WI38 (cell line): ENCODE measurements around the gene TP63.

Experiments
- H3K4me3 ChIP-seq: 2 replicates; pipeline ENCODE4 v1.5.1; 2011; ENCODE audit warnings: low read depth, mild to moderate bottlenecking, control low read depth, low read length
- TF ChIP-seq, protein P1 (sequence below): IDR thresholded peaks from 2 replicates; pipeline ENCODE4 v1.5.1; 2012; ENCODE audit warnings: low read depth, mild to moderate bottlenecking, control low read depth, low read length

TP63 gene

DNA sequence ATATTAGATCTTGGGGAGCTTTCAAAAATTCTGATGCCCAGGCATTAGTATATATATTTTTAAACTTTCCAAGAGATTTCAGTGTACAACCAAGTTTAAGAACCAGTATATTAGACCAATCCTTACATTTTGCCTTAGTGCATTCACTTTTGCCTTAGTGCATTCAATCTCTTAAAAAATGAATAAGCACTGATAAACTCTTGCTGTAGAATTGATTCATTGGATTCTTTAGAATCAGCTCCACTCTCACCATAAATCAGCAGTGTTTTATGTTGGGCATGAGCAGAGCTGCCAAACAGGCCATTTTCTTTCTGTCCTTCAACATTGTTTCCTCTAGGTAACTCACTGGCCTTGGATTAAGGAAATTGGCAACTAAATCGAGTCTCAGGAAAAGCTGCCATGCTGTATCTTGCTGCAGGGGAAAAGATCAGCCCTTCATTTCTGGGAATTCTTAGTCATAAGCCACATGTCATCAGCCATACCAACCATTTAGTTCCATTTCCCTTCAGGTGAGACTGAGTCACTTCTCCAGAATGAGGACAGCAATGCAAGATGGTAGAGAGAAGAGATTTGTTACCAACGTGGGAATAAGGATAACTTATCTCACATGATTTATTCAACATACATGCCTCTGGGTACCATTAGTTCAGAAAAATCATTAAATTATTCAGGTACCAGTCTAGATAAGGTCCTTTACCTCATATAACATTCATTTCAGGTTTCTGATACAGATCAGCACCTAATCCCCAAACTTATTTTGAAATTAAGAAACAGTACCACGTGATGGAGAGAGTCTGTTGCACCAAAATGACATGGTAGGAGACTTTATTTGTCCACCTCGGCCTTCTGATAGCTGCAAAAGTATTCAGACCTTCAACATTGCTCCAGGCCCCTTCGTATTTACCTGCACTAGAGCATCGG, 297.0 kb downstream of the TP63 start:
- no peak overlapping the region for H3K4me3 ChIP-seq
- TF ChIP-seq, protein P1, sequence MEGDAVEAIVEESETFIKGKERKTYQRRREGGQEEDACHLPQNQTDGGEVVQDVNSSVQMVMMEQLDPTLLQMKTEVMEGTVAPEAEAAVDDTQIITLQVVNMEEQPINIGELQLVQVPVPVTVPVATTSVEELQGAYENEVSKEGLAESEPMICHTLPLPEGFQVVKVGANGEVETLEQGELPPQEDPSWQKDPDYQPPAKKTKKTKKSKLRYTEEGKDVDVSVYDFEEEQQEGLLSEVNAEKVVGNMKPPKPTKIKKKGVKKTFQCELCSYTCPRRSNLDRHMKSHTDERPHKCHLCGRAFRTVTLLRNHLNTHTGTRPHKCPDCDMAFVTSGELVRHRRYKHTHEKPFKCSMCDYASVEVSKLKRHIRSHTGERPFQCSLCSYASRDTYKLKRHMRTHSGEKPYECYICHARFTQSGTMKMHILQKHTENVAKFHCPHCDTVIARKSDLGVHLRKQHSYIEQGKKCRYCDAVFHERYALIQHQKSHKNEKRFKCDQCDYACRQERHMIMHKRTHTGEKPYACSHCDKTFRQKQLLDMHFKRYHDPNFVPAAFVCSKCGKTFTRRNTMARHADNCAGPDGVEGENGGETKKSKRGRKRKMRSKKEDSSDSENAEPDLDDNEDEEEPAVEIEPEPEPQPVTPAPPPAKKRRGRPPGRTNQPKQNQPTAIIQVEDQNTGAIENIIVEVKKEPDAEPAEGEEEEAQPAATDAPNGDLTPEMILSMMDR = no peak

DNA sequence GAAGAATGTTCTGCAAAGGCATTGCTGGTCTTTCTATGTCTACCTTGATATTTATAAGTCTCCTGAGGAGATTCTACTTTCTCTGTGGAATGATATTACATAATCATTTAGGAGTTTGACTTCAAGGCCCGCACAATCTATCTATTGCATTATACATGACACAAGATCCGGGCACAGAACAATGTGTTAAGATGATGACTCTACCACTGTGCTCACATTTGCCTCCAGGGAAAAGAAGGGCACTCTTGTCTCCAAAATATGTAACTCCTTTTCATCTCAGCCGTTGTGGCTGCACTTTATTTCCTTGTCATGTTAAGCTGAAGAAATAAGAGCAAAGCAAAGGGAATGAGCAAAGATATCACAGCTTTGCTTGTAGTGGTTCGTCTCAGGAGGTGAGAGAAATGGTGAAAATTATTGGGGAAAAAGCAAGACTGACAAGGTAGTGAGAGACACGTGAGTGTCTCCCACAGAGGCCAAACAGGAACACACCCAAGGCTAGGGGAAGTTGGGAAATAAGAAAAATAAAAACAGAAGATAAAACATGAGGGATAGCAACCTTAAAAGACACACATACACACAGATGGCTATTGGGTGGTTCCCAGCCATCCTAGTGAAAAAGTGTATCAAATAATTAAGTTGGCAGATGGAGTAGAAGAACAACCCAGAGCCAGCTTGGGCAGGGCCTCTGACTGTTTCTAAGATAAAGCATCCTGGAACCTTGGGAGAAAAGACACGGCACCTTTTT, 305.2 kb downstream of the TP63 start:
- TF ChIP-seq, protein P1 = no peak
- no peak overlapping the region for H3K4me3 ChIP-seq

DNA sequence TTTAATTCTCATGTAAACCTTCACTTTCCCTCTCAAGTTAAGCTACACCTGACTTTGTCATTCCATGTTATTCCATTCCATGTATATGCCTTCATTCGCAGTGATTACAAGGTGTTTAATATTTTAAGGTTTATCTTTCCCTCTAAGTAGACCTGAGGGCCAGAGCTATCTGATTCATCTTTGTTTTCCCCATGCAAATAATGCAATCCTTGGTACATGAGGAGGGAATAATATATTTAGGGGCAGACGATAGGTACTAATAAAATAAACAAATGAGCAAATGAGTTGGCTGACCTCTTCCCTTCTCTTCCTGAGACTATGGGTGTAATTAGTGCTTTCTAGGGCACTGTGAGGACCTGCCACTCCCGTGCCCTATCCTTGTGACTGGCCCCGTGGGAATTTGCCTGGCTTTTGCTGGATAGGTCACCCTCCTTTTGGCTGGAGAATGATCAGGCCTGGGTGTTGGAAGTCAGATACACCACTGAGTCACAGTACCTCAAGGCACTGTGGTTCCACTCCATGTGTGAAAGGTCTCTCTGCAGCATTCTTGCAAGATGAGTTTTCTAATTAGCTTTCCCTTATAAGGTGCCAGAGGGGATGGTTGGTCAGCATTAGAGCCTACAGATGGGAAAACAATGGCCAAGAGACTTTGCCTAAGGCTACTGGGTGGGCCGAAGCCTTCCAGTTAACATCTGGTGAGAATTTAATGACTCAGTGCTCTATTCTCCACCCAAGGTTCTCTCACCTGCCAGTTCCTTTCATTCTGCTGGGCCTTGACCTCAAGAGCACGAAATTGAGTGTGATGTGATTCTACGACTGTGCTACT, 306.3 kb downstream of the TP63 start:
- TF ChIP-seq, protein P1 = no peak
- no peak overlapping the region for H3K4me3 ChIP-seq

DNA sequence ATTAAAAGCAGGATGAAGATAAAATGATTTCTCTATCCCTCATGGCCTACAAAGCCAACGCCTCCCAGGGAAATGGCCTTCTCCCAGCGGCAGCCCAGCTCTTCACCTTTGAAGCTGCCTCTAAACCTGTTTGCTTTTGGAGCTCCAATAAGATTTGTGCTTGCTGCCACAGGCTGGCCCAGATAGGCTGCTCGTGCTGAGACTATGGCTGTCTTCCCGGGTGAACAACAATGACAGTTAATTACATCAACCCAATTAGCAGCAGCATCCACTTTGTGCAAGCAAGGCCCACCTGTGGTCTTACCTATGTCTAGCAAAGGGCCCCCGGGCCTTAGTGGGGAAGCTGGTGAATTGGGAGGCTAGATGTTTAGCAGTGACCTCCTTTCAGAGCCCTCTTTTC, 309.9 kb downstream of the TP63 start:
- TF ChIP-seq, protein P1 = no peak
- H3K4me3 ChIP-seq = no peak overlapping the region

DNA sequence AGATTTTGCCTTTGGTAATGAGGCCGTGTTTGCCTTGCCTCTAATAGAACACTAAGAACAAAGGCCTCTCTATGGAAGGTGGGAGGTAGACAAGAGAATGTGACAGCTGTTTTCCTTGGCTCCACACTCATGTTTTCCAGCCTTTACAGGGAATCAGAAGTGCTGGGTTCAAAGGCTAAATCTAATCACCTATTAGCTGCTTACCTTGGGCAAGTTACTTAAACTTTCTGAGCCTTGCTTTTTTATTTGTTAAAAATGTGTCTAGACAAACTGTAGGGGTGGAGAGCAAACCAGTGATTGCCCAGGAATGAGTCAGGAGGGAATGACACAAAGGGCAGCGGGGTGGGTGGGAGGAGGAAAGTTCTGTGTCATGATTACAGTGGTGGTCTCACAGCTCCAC, 310.5 kb downstream of the TP63 start:
- H3K4me3 ChIP-seq = no peak overlapping the region
- TF ChIP-seq, protein P1 = no peak

DNA sequence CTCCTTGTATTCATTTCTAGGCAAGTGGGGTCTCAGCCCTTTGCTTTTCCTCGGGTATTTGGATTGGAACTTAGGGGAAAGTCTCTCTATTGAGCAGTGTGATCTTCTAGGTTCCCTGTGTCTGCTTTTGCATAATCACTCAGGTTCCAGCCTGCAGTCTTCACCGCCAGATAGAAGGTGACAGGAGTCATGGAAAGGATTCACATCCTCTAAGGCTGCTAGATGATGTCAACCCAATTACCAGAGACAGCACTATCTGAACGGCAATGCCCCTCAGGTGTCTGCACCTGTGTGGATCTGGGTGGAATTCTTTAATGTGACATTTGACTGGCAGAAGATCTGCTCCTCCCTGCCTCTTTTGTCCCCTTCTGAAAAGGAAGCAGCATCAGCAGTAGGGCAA, 311.8 kb downstream of the TP63 start:
- H3K4me3 ChIP-seq = no peak overlapping the region
- TF ChIP-seq, protein P1 = no peak
